HG03064 (cell line): ENCODE data around the gene GALNT11.
"Not testable (repeated sequence)": the region's sequence is repeated elsewhere in the genome, so short reads cannot be mapped to it uniquely, and the experiment has no call there.

Source experiments
- ATAC-seq: cut with Tn5 transposase; IDR thresholded peaks from one replicate; pipeline ENCODE4 v1.9.1; 2021; ENCODE audit warnings: low read depth; ENCODE audit not compliant: unreplicated experiment

The GALNT11 gene

DNA sequence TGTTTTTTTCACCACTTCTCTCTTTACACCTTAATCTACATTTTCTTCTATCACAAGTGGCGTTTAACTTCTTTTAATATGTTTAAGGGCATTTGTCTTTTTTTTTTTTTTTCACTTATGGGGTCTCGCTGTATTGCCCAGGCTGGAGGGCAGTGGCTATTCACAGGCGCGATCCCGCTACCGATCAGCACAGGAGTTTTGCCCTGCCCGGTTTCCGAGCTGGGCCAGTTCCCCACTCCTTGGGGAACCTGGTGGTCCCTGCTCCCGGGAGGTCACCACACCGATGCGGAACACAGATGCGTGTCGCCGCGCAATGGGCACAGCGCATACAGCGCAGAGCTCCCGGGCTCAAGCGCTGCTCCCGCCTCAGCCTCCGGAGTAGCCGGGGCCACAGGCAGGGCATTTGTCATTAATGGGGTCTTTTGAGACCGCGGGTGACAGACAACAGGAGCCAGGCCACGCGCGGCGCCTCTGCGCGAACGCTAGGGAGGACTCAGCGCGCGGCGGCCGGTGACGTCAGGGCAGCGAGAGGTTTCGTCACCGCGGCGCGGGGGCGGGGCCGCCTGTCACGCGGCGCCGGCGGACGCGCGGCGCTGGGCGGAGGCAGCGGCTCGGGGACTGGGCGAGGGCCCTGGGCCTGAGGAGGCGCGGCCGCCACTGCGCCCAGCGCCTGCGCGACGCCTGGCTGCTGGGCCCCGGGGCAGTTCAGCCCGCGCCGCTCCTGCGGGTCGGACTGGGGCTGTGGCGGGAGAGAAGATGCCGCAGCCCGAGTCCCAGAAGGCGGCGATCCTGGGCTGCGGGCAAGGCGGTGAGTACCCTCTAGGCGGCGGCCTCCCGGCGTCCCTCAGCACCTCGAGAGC, at the start of gene GALNT11:
TSS of gene GALNT11 (plus strand) at position 598 of the 860 bp plus-strand sequence. CDS start 68,554 bp downstream, outside the sequence.
- ATAC-seq = peak; percentile 95

DNA sequence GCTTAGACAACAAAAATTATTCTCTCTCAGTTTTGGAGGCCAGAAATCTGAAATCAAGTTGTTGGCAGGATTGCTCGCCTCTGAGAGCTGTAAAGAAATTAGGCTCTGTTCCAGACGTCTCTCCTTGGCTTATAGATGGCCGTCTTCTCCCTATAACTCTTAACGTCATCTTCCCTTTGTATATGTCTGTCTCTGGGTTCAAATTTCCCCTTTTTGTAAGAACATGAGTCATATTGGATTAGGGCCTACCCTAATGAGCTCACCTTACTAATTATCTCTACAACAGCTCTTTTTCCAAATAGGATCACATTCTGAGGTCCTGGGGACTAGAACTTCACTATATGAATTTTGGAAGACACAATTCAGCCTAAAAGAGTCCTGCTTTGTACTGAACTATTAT, 46.9 kb upstream of the GALNT11 start:
- ATAC-seq = no peak

DNA sequence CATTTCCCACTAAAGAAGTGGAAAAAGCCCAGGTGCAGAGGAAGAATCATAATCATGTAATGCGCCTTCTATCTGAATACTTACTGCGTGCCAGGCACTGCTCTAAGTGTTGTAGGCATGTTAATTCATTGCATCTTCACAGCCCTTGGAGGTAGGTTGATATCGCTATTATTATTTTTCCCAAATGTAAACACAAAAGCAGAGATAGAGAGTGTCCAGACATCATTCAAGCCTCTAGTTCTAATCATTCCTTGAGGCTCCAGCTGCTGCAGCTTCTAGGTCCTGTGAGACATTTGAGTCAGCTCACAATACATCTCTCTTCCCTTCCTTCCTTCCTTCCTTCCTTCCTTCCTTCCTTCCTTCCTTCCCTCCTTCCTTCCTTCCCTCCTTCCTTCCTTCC, 44.3 kb upstream of the GALNT11 start:
- ATAC-seq = no peak

DNA sequence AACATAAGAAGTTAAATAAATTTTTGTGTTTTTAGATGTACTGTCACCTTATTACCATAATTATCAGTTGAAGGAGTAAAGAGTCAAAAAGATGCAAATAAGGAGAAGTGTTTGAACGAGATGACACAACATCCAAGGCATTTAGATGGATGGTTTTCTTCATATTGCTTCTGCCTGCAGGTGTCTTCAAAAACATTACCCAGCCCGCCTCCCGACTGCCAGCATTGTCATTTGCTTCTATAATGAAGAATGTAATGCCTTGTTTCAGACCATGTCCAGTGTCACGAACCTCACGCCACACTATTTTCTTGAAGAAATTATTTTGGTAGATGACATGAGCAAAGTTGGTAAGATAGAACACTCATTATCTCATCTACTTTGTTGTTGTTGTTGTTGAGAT, 42.7 kb upstream of the GALNT11 start:
- no peak for ATAC-seq

DNA sequence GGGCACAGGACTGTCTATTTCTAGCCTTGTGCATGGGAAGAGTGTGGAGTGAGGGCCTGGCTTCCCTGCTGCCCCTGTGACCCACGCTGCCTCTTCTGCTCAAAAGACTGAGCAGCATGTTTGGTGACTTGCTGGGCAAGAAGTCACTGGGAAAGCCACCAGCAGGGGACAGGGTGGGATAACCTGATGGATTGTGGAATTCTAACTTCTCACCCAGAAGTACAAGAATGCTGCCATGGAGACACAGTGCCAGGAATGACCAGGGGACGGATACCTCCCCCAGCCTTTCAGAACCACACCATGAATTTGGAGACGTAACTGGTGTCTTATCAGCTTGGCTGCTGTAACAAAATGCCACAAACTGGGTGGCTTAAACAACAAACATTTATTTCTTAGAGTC, 40.9 kb upstream of the GALNT11 start:
- no peak for ATAC-seq

DNA sequence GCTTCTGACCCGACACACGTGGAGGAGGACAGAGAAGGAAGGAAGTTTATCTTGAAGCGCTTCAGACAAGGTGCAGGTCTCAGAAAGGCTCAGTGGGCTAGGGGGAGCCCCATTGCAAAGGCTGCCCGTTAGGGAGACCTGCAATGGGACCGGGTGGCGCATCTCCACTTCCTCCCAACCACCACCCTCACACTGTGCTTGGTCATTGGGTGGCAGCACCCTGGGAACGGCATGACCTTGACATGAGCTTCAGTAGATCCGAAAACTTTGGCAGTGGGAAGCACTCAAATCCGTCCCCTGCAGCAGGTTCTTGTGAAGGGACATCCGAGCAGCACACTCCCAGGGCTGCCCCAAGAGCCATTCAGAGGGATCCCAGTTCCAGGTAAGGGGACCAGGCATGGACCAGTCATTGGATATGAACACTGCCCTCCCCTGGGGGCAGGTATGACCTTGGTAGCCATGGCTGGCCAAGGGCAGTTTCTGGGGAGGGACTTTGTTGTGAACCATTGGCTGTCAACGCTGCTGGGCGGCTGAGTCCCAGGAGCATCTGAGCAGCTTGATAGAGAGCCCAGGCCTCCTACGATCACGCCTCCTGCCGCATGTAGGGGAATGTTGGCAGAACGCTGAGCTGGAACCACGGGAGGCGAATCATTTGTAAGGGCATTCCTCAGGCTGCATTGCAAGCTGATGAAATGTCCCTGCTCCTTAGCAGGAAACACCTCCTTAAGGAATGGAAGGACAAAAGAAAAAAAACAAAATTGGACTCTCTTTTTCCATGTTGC, 37.5 kb upstream of the GALNT11 start:
- ATAC-seq = no peak

DNA sequence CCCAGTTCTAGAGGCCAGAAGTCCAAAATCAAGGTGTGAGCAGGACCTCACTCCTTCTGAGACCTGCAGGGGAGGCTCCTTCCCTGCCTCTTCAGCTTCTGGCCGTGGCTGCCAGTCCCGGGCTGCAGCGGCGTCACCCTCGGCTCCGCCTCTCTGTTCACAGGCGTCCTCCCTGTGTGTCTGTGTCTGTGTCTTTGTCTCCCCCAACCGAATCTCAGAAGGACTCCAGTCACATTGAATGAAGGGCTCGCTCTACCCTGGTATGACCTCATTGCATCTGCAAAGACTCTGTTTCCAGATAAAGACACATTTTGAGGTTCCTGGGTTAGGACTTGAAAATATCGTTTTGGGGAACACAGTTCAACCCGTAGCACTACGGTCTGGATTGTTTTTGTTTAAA, 33.1 kb upstream of the GALNT11 start:
- no peak for ATAC-seq

DNA sequence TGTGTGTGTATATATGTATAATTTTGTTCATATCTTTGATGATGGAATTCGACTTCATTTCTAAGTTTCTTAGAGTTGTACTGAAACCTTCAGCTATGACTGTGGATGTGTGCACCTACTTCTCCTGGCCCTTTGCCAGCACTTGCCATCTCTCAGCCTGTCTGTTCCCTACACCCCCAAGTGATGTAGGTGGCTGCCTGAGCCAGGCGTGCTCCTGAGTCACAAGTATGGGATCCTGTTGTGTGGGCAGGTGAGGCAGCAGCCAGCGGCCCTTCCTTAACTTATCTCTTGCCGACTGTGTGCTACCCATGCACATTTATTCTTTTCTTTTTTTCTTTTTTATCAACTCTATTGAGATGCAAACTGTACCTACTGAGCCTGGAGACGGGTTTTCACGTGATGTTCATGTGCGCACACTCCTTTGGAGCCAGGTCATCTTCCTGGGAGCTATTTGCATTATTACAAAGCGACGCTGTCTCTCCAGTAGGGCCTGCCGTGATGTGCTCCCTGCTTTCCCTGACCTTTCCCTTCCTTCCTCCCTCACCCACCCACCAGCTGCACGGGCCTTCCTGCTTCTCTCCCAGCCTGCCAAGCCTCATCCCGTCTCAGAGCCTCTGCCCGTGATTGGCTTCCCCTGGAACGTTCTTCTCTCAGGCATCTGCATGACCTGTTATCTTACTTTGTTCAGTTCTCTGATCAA, 31.3 kb upstream of the GALNT11 start:
- no peak for ATAC-seq

DNA sequence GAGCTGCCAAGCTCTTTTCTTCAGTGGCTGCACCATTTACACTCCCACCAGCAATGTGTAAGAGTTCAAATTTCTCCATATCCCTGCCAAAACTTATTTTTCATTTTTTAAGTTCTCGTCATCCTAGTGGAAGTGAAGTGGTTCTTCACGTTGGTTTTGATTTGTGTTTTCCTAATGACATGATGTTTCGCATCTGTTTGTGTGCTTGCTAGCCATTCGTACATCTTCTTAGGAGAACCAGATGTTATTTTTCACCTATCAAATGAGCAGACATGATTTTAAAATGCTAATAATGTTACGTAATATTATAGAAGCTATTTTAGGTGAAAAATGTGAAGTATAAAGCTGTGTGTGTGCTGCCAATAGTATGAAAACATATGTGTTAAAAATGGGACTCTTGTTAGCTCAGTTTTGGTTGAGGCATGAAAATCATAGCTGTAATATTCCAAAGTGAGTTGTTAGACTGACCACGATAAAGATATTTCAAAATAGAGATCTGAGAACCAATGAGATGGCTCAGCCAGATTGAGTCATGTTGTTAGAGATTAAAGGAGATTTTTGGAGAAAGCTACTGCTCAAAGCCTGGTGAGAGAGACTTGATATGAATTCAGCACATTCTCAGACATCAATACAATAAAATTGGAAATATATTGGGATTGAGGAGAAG, 25.9 kb upstream of the GALNT11 start:
- ATAC-seq = no peak

DNA sequence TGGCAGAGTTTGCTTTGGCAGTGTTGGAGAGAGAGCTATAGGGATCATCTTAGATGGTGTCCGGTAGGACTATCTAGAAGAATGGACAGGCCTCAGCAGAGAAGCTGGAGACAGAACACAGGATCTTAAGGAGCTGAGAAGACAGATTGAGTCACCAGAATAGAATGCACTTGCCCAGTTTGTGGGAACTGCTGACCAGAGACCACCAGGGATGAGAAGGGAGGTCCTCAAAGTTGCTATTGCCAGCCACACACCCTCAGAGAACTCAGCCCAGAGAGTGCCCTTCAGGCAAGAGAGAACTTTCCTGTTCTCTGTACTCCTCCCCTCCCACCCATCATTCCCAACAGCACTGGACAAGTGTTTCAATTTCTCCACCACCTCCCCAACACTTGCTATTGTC, 25.3 kb upstream of the GALNT11 start:
- no peak for ATAC-seq

DNA sequence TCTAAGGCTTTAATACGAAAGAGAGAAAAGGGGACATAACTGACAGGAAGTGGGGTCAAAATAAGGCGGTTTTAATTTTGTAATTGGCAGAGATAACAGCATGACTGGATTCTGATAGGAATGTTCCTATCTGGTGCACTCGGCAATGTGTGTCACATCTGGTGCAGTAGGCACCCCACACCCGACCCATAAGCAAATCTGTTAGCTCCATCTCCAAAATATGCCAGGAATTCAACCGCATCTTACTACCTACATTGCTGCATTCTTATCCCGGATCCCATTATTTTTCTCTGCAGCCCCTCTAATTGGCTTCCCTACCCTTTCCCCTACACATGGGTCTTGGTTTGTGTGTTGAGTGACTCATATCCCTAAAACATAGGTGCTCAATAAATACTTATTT, 19.1 kb upstream of the GALNT11 start:
- ATAC-seq = no peak

DNA sequence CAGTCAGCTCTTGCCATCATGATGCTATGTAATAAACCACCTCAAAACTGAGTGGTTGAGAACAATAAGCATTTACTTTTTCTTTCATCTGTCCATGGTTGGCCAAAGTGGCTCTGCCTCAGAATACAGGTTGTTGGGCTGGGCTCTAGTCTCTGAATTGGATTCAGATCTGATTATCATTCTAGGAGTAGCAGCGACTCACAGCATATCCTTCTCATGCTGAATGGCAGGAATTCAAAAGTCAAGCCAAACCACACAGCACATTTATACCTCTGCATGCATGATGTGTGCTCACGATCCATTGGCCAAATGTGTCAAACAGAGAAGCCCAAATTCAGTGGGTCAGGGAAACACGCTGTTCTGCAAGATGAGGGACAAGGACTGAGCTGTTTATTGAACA, 13.6 kb upstream of the GALNT11 start:
- no peak for ATAC-seq

DNA sequence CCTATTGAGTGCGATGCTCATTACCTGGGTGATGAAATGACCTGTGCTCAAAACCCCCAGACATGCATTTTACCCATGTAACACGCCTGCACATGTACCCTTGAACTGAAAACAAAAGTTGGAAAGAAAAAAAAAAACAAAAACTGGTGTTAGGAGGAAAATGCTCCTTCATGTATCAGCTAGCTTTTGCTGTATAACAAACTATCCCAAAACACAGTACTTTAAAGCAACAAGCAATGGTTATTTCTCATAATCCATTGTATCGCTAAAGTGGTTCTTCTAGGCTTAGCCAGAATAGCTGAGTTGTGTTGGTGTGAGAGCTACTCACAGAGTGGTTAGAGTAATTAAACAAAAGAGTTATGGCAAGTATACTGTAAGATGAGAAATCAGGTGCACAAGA, 12.2 kb upstream of the GALNT11 start:
- ATAC-seq = no peak

DNA sequence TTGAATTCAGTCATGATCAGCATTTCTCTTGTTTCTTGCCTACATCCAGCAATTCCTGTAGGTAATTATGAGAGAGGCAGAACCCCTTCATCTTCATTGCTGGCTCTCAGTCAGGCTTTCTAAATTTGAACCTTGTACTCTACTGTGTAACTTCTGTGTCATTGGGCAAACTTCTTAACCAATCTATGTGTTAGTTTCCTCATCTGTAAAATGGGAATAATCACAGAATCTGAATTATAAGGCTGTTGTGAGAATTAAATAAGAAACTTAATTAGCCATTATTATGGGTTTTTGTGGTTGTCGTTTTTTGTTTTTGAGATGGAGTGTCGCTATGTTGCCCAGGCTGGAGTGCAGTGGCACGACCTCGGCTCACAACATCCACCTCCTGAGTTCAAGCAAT, 11.5 kb upstream of the GALNT11 start:
- ATAC-seq = no peak

DNA sequence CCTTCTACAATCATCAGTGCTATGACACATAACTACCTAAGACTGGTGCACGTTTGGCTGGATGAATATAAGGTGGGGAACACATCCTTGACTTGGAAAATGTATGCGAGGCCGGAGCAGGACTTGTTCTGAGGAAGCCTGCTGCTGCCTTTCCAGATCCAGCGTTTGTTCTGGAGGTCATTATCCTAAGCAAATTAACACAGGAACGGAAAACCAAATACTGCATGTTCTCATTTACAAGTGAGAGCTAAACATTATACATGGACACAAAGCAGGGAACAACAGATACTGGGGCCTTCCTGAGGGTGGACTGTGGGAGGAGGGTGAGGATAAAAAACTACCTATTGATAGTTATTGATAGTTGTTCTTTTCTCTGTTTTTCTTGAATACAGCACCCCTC, 10.8 kb upstream of the GALNT11 start:
- ATAC-seq = no peak

DNA sequence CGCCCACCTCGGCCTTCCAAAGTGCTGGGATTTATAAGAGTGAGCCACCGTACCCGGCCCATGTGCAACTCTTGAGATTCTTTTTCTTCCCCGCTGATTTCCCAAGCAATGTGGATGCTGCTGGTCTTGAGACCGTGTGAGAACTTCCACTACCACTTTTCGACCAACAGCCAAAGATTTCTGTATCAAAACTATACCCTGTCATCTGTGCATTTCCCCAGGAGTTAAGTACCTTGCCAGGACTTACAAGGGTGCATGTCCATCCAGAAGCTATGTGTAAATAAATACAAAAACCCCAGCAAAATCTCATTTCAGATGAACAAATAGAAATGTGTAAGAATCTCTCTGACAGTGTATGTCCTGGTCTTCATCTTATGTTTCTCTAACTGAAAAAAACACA, 9.9 kb upstream of the GALNT11 start:
- ATAC-seq = no peak

DNA sequence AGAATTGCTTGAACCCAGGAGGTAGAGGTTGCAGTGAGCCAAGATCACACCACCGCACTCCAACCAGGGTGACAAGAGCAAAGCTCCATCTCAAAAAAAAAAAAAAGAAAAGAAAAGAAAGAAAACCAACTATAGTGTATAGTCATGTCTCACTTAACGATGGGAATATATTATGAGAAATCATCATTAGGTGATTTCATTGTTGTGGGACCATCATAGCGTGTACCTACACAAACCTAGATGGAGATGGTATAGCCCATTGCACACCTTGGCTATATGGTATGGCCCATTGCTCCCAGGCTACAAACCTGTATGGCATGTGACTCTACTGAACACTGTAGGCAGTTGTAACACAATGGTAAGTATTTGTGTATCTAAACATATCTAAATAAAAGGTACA, 8.5 kb upstream of the GALNT11 start:
- ATAC-seq = no peak

DNA sequence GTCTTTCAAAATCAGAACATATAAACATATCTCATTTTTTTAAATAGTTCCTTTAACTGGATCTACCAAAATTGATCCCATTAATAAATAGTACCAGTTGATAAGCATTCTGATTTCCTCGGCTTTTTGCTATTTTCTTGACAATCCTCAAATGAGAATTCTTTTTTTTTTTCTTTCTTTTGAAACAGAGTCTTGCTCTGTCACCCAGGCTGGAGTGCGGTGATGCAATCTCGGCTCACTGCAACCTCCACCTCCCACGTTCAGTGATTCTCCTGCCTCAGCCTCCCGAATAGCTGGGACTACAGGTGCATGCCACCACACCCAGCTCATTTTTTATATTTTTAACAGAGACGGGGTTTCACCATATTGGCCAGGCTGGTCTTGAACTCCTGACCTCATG, 7.8 kb upstream of the GALNT11 start:
- ATAC-seq = not testable (repeated sequence)

DNA sequence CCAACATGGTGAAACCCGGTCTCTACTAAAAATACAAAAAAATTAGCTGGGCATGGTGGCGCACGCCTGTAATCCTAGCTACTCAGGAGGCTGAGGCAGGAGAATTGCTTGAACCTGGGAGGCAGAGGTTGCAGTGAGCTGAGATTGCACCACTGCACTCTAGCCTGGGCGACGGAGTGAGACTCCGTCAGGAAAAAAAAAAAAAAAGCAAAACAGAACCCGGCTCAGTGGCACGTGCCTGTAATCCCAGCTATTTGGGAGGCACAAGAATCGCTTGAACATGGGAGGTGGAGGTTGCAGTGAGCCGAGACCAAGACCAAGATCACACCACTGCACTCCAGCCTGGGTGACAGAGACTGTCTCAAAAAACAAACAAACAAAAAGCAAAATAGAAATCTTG, 3.7 kb upstream of the GALNT11 start:
- ATAC-seq = not testable (repeated sequence)

DNA sequence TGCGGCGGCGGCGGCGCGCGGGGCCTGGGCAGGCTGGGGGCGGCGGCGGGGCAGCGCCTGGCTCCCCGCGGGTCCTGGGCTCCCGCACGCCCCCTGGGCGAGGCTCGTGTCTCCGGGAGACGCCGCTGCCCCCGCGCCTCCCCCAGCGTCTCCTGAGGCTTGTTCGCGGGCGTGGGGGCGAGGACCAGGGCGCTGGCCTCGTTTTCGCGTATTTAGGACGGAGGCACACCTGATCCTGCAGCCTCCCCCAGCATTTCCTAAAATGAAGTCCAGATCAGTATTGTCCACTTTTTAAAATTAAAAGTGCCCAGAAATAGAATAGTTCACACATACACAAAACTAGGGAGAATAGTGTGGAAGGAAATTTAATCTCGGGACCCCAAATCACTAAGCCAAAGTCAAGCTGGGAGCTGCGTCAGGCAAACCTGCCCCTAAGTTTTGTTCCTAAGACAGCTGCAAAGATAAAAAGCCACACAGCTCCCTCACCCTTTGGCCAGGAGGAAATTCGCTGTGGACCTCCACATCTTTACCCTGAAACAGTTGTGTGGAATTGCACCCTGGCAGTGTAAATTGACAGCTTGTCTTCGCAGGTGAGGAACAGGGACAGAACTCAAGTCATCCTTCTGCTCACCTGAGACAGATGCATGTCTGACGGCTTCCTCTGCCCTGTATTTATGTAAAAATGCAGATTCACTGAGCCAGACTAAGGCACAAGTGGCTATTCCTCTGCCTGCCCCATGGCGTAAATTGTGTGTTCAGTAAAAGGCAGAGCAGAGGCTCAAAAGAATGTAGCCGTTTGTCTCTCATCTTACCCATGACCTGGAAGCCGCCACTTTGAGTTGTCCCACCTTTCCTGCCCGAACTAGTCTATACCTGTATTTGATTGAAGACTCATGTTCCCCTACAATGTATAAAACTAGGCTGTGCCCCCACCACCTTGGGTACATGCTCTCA, 740 bp downstream of the GALNT11 start:
- ATAC-seq = no peak
